ENCODE results near the gene SFSWAP.

DNA sequence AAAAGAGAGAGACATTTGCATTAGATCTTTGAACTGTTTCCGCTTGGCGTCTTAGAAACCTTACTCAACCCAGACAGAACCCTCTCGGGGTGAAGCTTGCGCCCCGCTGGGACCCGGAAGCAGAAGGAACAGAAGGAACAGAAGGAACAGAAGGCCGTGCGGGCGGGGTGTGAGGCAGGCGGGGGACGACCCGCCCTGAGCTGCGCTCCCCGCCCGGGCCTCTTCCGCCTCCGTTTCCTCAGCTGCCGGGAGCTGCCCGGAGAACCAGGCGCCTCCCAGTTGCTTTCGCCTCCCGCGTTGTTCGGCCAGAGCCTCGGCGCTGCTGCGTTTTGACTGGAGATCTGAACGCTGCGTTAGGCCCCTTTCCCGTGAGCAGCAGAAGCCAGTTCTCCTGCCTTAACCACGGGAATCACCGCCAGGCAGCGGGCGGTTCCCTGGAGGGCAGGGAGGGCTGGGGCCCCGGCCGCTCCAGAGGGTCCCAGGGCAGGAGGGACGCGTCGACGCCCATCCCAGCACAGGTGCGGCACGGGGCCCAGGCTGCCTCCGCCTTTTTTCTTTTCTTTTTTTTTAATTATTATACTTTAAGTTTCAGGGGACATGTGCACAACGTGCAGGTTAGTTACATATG is 98.0 kb downstream of the SFSWAP start:
- TF ChIP-seq CTCF (IDR thresholded peaks at IDR 0.05) (no peak), POLR2A (IDR thresholded peaks at IDR 0.05) (no peak)
